Calu3 (cell line): ENCODE results near the gene RPS15. TPM values are rescaled to one million over a fixed set of nuclear protein-coding genes. Genes with fewer than 3 reads are reported as not detected.
"Not testable (repeated sequence)": the region's sequence is repeated elsewhere in the genome, so short reads cannot be mapped to it uniquely, and the experiment has no call there.

ENCODE experiments used
- BruUV-seq: library from RNA; stranded (reverse); fragments of 400-500 nt; replicated peaks from 2 replicates; lab custom pipeline; 2021; lab: Mats Ljungman, UMichigan
- CTCF ChIA-PET: fragments of 300-600 bp; sonication (Branson Sonifier 250); formaldehyde crosslinking; loops from one replicate; lab custom pipeline; 2022; ENCODE audit warnings: antibody characterized with exemption; lab: Charles Lee
- DNase-seq: peaks from one replicate; pipeline ENCODE4 v3.0.0; 2022
- H3K27ac Mint-ChIP-seq: one replicate; pipeline ENCODE4 v1.8.0; 2022; ENCODE audit warnings: mixed read lengths; ENCODE audit not compliant: unreplicated experiment
- H3K27me3 Mint-ChIP-seq: one replicate; pipeline ENCODE4 v1.8.0; 2022; ENCODE audit warnings: mixed read lengths; ENCODE audit not compliant: unreplicated experiment
- H3K36me3 Mint-ChIP-seq: one replicate; pipeline ENCODE4 v1.8.0; 2022; ENCODE audit warnings: mild to moderate bottlenecking, moderate library complexity, mixed read lengths; ENCODE audit not compliant: insufficient read depth, unreplicated experiment
- H3K4me1 Mint-ChIP-seq: one replicate; pipeline ENCODE4 v1.8.0; 2022; ENCODE audit warnings: mild to moderate bottlenecking, low read depth, mixed read lengths; ENCODE audit not compliant: unreplicated experiment
- H3K4me3 Mint-ChIP-seq: one replicate; pipeline ENCODE4 v1.8.0; 2022; ENCODE audit warnings: mild to moderate bottlenecking, low read depth, moderate library complexity, mixed read lengths; ENCODE audit not compliant: unreplicated experiment
- H3K9me3 Mint-ChIP-seq: one replicate; pipeline ENCODE4 v1.8.0; 2022; ENCODE audit warnings: low read depth, mixed read lengths; ENCODE audit not compliant: unreplicated experiment
- CTCF ChIP-seq: fragments of 200-600 bp; IDR thresholded peaks from one replicate; pipeline ENCODE4 v1.8.0; 2022; ENCODE audit warnings: antibody characterized with exemption; ENCODE audit not compliant: unreplicated experiment
- intact Hi-C: fragments of 100-400 bp; cut with micrococcal nuclease; formaldehyde crosslinking; loops from one replicate; pipeline ENCODE4 v1.10.0; 2022; ENCODE audit not compliant: unreplicated experiment
- total RNA-seq: library from RNA; stranded (reverse); gene quantifications from 2 replicates; pipeline ENCODE4 v1.2.3, GENCODE V29; 2022

The RPS15 gene
- total RNA-seq, 1 experiment from 2014 or later, result 628 TPM

GRCh38 chr19:1417681-1418495, 20.3 kb upstream of the RPS15 start:
- TF ChIP-seq CTCF, result no peak
- CTCF ChIA-PET, result no interaction called here
- no peaks in the 10 kb centered on the region for H3K27me3 Mint-ChIP-seq
- intact Hi-C loops, result no loop called here
- peaks cover 47% of the 10 kb centered on the region for H3K36me3 Mint-ChIP-seq
- BruUV-seq, result no TSS peak
- DNase-seq, result no peak
- no peaks in the 10 kb centered on the region for H3K4me1 Mint-ChIP-seq
- H3K4me3 Mint-ChIP-seq, result no peak overlapping the region
- no peaks in the 10 kb centered on the region for H3K9me3 Mint-ChIP-seq
- no peak overlapping the region for H3K27ac Mint-ChIP-seq

GRCh38 chr19:1418496-1418775, 19.8 kb upstream of the RPS15 start:
- no peak overlapping the region for H3K27ac Mint-ChIP-seq
- H3K27me3 Mint-ChIP-seq, result no peaks in the 10 kb centered on the region
- peaks cover 49% of the 10 kb centered on the region for H3K36me3 Mint-ChIP-seq
- no TSS peak for BruUV-seq
- H3K4me1 Mint-ChIP-seq, result no peaks in the 10 kb centered on the region
- H3K4me3 Mint-ChIP-seq, result no peak overlapping the region
- intact Hi-C loops, result no loop called here
- DNase-seq, result no peak
- no peaks in the 10 kb centered on the region for H3K9me3 Mint-ChIP-seq
- CTCF ChIA-PET, result interaction anchor here (1.1 kb wide), 1 partner anchor 8 kb away, joined by 3 read pairs; no protein-coding TSS in a partner anchor
- no peak for TF ChIP-seq CTCF

- Mint-ChIP-seq H3K27me3 (no peaks in the 10 kb centered on the region), H3K27ac (no peak overlapping the region), H3K4me1 (no peaks in the 10 kb centered on the region), H3K9me3 (no peaks in the 10 kb centered on the region), H3K4me3 (no peak overlapping the region), H3K36me3 (peaks cover 55% of the 10 kb centered on the region)
- BruUV-seq, result no TSS peak
- DNase-seq, result no peak
- CTCF ChIA-PET, result interaction anchor here (1.1 kb wide), 1 partner anchor 9 kb away, joined by 3 read pairs; no protein-coding TSS in a partner anchor
- TF ChIP-seq CTCF, result no peak
- intact Hi-C loops, result no loop called here
Measured at GRCh38 chr19:1418951-1419738, 19.1 kb upstream of the RPS15 start.

GRCh38 chr19:1420085-1420484, 18.1 kb upstream of the RPS15 start:
- intact Hi-C loops, CTCF ChIA-PET, BruUV-seq, H3K27ac Mint-ChIP-seq, H3K27me3 Mint-ChIP-seq, DNase-seq, H3K9me3 Mint-ChIP-seq, H3K4me1 Mint-ChIP-seq, H3K4me3 Mint-ChIP-seq: not testable (repeated sequence)
- peaks cover 56% of the 10 kb centered on the region for H3K36me3 Mint-ChIP-seq
